ENCODE results near the gene RNF157. TPM values are rescaled to one million over a fixed set of nuclear protein-coding genes. Genes with fewer than 3 reads are reported as not detected.

The RNF157 gene
- total and polyA plus RNA-seq, 10 of the 15 experiments (the other 5 are each of a cell fraction or from before 2014, with no cell fraction given): 1.4 to 15.9 (median 9.6) TPM

- peak; percentile 77 to 91 for TF ChIP-seq BHLHE40 (IDR thresholded peaks at IDR 0.05; ENCODE audit: borderline replicate concordance in 1 of 2, low read depth in 2 of 2, low read length in 1 of 2)
- peak; percentile 78; the same call in 1 of the 2 replicates for TF ChIP-seq CREB1 (IDR thresholded peaks at IDR 0.05; ENCODE audit: low read depth)
- peak; percentile 61; the same call in 1 of the 2 replicates for TF ChIP-seq RELB (IDR thresholded peaks at IDR 0.05; ENCODE audit: low read depth)
Measured at GRCh38 chr17:76191896-76192295, 48.4 kb downstream of the RNF157 start (continued).

GRCh38 chr17:76189741-76190140, 50.6 kb downstream of the RNF157 start:
- peaks cover 56% of the 10 kb centered on the region for H3K4me1 ChIP-seq (ENCODE audit: control insufficient read depth, insufficient read depth, low read length)
- ChIA-PET SMC1A (ENCODE audit: uncharacterized antibody, unreplicated experiment) (interaction anchor here (0.6 to 12.7 kb wide), 14 partner anchors 8 to 90 kb away, joined by 3 to 152 read pairs (median 4); partner anchors contain the start of gene UBALD2), CTCF (interaction anchor here (0.6 to 12.1 kb wide), 9 partner anchors 10 to 89 kb away, joined by 3 to 160 read pairs (median 4); partner anchors contain the start of gene UBALD2), RAD21 (ENCODE audit: unreplicated experiment) (interaction anchor here (0.7 to 17.4 kb wide), 6 partner anchors 20 to 90 kb away, joined by 3 to 419 read pairs (median 6); partner anchors contain the start of gene UBALD2), POLR2A (interaction anchor here (0.7 to 16.8 kb wide), 7 partner anchors 10 to 314 kb away, joined by 3 to 427 read pairs (median 5); partner anchors contain the start of gene UBALD2)
- intact Hi-C loops (cut with micrococcal nuclease; ENCODE audit: unreplicated experiment) (loop anchor here (2.0 to 5.0 kb wide), 3 partner anchors 48 to 75 kb away; partner anchors contain the start of gene UBALD2), in situ Hi-C loops (cut with MboI) (loop anchor here (5.0 kb wide), 1 partner anchor 73 kb away; no protein-coding TSS in a partner anchor)
- H3K4me3 ChIP-seq: no peak overlapping the region
- FAIRE-seq (no peak), DNase-seq (ENCODE audit: low read depth, low spot score) (no peak), ATAC-seq (no peak)
- no peaks in the 10 kb centered on the region for H4K20me1 ChIP-seq (ENCODE audit: control insufficient read depth, insufficient read depth)
- H3K9ac ChIP-seq (ENCODE audit: control insufficient read depth, insufficient read depth, low read length): no peak overlapping the region
- TF ChIP-seq ZBED1 (IDR thresholded peaks at IDR 0.05; ENCODE audit: borderline replicate concordance) (no peak), NFYA (IDR thresholded peaks at IDR 0.05; ENCODE audit: borderline replicate concordance, low read depth, low read length) (no peak), RAD51 (IDR thresholded peaks at IDR 0.05) (no peak), IKZF1 (conservative IDR thresholded peaks at IDR 0.05) (no peak), HDAC6 (IDR thresholded peaks at IDR 0.05; ENCODE audit: unreplicated experiment) (no peak), CBX3 (IDR thresholded peaks at IDR 0.05; ENCODE audit: borderline replicate concordance, low read depth) (no peak), RELA (IDR thresholded peaks at IDR 0.05; ENCODE audit: borderline replicate concordance, partially characterized antibody) (no peak), ZNF384 (IDR thresholded peaks at IDR 0.05; ENCODE audit: borderline replicate concordance, low read depth, low read length) (no peak), CBFB (IDR thresholded peaks at IDR 0.05; ENCODE audit: low read depth) (no peak), GATAD2B (conservative IDR thresholded peaks at IDR 0.05; ENCODE audit: low read depth) (no peak), FOXK2 (IDR thresholded peaks at IDR 0.05) (no peak), SREBF2 (IDR thresholded peaks at IDR 0.05; ENCODE audit: low read length) (no peak), POLR2A (IDR thresholded peaks at IDR 0.05; ENCODE audit: low read depth, low read length) (no peak), BMI1 (IDR thresholded peaks at IDR 0.05; ENCODE audit: borderline replicate concordance) (no peak), NRF1 (conservative IDR thresholded peaks at IDR 0.05; ENCODE audit: low read depth, low read length) (no peak)
- WGBS (ENCODE audit: insufficient coverage, insufficient replicate concordance, low lambda C conversion rate, missing lambda C conversion rate): 87% methylated on average over 4 of the region's 4 CpGs
- no peaks in the 10 kb centered on the region for H3K79me2 ChIP-seq (ENCODE audit: control insufficient read depth, insufficient read depth, low read length)
- no peaks in the 10 kb centered on the region for H3K27me3 ChIP-seq (replicated peaks in 1 of 2; ENCODE audit: control insufficient read depth in 2 of 2, insufficient read depth in 2 of 2, low read length in 1 of 2)
- no TSS peak for BruUV-seq (replicated peaks)
- H3K9me3 ChIP-seq (replicated peaks; ENCODE audit: control insufficient read depth, insufficient read depth, low read length): no peaks in the 10 kb centered on the region
- H3K4me2 ChIP-seq (ENCODE audit: control insufficient read depth, insufficient read depth): no peak overlapping the region
- H3K27ac ChIP-seq (ENCODE audit: control insufficient read depth, insufficient read depth): no peak overlapping the region
- no peaks in the 10 kb centered on the region for H3K36me3 ChIP-seq (ENCODE audit: control insufficient read depth in 2 of 2, insufficient read depth in 2 of 2, low read length in 1 of 2)
- H2AFZ ChIP-seq (ENCODE audit: control insufficient read depth, low read depth, low read length): no peak overlapping the region

All from GM12878 (cell line).